ENCODE measurements around the gene NOTCH4. TPM values are rescaled to one million over a fixed set of nuclear protein-coding genes. Genes with fewer than 3 reads are reported as not detected.

NOTCH4 gene
- total and polyA plus RNA-seq, 9 of the 15 experiments (the other 6 are each of a cell fraction or from before 2014, with no cell fraction given) = 0.24 to 4.3 (median 1.7) TPM

- TF ChIP-seq USF2 (CRISPR knock-in tag; IDR thresholded peaks at IDR 0.05) (no peak; the same call in 1 of the 2 replicates), CBX1 (IDR thresholded peaks at IDR 0.05; ENCODE audit: low read depth) (no peak), SMAD1 (IDR thresholded peaks at IDR 0.05; ENCODE audit: low read depth, low read length, partially characterized antibody) (no peak), ETS1 (conservative IDR thresholded peaks at IDR 0.05; ENCODE audit: control insufficient read depth, low read depth, low read length) (no peak), TAF1 (IDR thresholded peaks at IDR 0.05; ENCODE audit: control insufficient read depth, extremely low read depth, insufficient read depth, low read length, severe bottlenecking) (no peak), SMAD4 (CRISPR knock-in tag; conservative IDR thresholded peaks at IDR 0.05) (no peak), ARID3B (CRISPR knock-in tag; IDR thresholded peaks at IDR 0.05; ENCODE audit: borderline replicate concordance) (no peak), RBM25 (IDR thresholded peaks at IDR 0.05; ENCODE audit: low read depth, low read length, severe bottlenecking) (no peak), CBX5 (IDR thresholded peaks at IDR 0.05; ENCODE audit: borderline replicate concordance, low read depth) (no peak), ZNF717 (CRISPR knock-in tag; IDR thresholded peaks at IDR 0.05) (no peak), SP1 (CRISPR knock-in tag; IDR thresholded peaks at IDR 0.05) (no peak), TAF15 (IDR thresholded peaks at IDR 0.05; ENCODE audit: low read depth, low read length) (no peak), SMAD2 (IDR thresholded peaks at IDR 0.05; ENCODE audit: low read depth, low read length) (no peak), FIP1L1 (IDR thresholded peaks at IDR 0.05; ENCODE audit: low read depth, low read length, poor library complexity, severe bottlenecking) (no peak), NCOA4 (IDR thresholded peaks at IDR 0.05; ENCODE audit: partially characterized antibody) (no peak), ZNF175 (CRISPR knock-in tag; IDR thresholded peaks at IDR 0.05; ENCODE audit: low read depth) (no peak), DDX20 (tag; IDR thresholded peaks at IDR 0.05; ENCODE audit: low read depth) (no peak), POLR3A (IDR thresholded peaks at IDR 0.05; ENCODE audit: borderline replicate concordance, extremely low read depth, insufficient read depth, insufficient read length) (no peak), KLF16 (IDR thresholded peaks at IDR 0.05) (0 out of 2 replicates have a peak, but pooled peaks have one; percentile 14), ZNF551 (CRISPR knock-in tag; IDR thresholded peaks at IDR 0.05) (no peak), NFE2L1 (tag; IDR thresholded peaks at IDR 0.05; ENCODE audit: borderline replicate concordance, low read depth) (no peak), ZBTB49 (CRISPR knock-in tag; IDR thresholded peaks at IDR 0.05; ENCODE audit: borderline replicate concordance) (no peak), NCOA2 (IDR thresholded peaks at IDR 0.05; ENCODE audit: partially characterized antibody in 2 of 2) (no peak), NR2F6 (CRISPR knock-in tag; IDR thresholded peaks at IDR 0.05) (no peak), GABPB1 (CRISPR knock-in tag; IDR thresholded peaks at IDR 0.05) (peak; percentile 85; the same call in 1 of the 2 replicates)
Measured at GRCh38 chr6:32195652-32195901, 28.3 kb downstream of the NOTCH4 start (continued).

Measured in K562 (cell line).